Activated CD8-positive, alpha-beta memory T cell treated with anti-CD3 and anti-CD28 coated beads for 36 hours (primary cell): ENCODE results near the gene SPI1. TPM values are rescaled to one million over a fixed set of nuclear protein-coding genes. Genes with fewer than 3 reads are reported as not detected.
"Not testable (repeated sequence)": the region's sequence is repeated elsewhere in the genome, so short reads cannot be mapped to it uniquely, and the experiment has no call there.

Experiments
- CTCF ChIA-PET: fragments of 350-600 bp; sonication (Branson Sonifier 250); formaldehyde crosslinking; loops from one replicate; lab custom pipeline; 2021; ENCODE audit warnings: antibody characterized with exemption; lab: Charles Lee
- POLR2A ChIA-PET: fragments of 350-600 bp; sonication (Branson Sonifier 250); formaldehyde crosslinking; loops from one replicate; lab custom pipeline; 2021; ENCODE audit warnings: antibody characterized with exemption; lab: Charles Lee
- total RNA-seq, 2 experiments: library from RNA; stranded (reverse); gene quantifications; one replicate each; pipeline ENCODE4 v1.2.3, GENCODE V29; 2021

Gene SPI1
- total RNA-seq, 2 experiments from 2014 or later = not detected

DNA sequence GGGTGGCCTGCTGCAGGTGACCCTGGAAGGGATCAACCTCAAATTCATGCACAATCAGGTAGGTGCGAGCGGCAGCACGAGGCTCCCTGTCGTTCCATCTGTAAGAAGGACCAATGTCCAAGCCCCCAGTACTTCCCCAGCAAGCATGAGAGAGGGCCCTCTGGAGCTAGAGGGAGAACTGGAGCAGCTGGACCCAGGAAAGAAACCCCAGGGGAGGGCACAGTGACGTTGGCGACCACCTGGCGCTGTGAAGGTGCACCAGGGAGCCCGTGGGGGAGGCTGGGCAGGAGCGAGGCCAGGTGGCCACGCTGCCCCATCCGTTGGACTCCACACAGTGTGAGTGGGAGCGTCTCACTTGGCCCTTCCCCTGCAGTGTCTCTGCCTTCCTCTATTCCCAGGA is 53.8 kb downstream of the SPI1 start:
- ChIA-PET CTCF (no interaction called here), POLR2A (no interaction called here)

DNA sequence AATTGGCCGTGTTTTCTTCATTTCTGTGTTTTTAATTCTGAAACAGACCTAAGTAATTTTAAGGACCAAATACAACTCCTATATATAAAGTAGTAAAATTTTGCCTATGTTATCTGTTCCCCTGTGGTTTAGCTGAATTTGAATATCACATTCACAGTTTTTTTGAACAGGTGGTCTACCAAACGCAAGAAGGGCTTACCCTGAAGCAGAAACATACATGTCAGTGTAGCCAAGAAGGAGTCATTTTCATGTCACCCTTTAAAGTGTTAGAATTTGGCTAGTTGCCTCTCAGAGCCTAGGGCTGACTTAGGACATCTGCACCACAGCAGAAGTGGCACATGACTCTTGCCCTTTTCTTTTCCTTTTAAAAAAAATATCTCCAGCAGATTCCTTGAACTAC is 60.2 kb downstream of the SPI1 start:
- CTCF ChIA-PET = no interaction called here
- POLR2A ChIA-PET = no interaction called here

DNA sequence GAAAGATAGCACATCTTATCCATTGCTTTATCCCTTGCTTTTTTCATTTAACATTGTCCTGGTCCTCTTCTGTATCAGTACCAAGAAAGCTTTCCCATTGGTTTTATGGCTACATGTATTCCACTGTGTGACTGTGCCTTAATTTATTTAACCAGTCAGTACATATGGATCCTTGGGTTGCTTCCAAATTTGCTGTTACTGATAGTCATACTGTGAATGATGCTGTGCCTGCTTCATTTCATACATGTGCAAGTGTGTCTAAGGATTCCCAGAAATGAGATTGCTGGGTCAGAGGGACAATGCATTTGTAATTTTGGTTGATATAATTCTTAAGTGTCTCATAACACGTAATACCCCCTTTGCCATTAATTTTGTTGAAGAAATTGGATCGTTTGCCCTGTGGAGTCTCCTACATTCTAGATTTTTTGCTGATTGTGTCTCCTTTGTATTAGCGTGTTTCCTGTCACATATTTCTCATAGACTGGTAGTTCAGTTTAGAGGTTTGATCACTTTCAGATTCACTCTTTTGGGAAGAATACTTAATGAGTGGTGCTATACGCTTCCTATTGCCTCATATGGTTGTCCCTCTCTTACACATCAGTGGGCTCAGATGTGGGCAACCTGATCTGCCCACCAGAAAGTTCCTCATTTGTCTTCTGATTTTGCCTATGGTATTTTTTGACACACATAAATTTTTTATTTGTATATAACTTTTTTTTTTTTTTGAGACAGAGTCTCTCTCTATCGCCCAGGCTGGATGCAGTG is 61.1 kb downstream of the SPI1 start:
- ChIA-PET POLR2A (no interaction called here), CTCF (no interaction called here)

DNA sequence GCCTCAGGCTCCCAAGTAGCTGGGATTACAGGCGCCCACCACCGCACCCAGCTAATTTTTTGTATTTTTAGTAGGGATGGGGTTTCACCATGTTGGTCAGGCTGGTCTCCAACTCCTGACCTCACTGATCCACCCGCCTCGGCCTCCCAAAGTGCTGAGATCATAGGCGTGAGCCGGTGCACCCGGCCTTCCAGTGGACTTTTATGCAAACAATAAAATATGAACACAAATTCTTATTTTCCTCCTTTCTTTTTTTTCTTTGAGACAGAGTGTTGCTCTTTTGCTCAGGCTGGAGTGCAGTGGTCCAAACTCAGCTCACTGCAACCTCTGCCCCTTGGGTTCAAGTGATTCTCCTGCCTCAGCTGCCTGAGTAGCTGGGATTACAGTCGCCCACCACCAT is 61.8 kb downstream of the SPI1 start:
- CTCF ChIA-PET = interaction anchor here (0.7 kb wide), 1 partner anchor 102 kb away, joined by 4 read pairs; no protein-coding TSS in a partner anchor
- POLR2A ChIA-PET = not testable (repeated sequence)

DNA sequence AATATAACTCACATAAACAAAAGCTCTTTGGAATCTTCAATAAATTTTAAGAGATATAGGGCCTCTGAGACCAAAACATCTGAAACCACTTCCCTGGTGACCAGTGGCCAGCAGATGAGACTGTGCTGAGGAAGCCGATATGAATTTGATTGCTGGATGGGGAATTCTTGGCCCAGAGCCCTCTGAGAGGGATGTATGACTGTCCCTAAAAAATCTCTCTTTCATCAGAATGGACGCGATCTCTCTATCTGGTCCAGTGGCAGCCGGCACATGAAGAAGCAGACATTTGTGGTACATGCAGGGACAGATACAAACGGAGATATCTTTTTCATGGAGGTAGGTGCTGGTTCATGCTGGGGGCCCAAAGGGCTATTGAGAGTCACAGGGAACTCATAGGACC is 63.4 kb downstream of the SPI1 start:
- POLR2A ChIA-PET = no interaction called here
- CTCF ChIA-PET = no interaction called here

DNA sequence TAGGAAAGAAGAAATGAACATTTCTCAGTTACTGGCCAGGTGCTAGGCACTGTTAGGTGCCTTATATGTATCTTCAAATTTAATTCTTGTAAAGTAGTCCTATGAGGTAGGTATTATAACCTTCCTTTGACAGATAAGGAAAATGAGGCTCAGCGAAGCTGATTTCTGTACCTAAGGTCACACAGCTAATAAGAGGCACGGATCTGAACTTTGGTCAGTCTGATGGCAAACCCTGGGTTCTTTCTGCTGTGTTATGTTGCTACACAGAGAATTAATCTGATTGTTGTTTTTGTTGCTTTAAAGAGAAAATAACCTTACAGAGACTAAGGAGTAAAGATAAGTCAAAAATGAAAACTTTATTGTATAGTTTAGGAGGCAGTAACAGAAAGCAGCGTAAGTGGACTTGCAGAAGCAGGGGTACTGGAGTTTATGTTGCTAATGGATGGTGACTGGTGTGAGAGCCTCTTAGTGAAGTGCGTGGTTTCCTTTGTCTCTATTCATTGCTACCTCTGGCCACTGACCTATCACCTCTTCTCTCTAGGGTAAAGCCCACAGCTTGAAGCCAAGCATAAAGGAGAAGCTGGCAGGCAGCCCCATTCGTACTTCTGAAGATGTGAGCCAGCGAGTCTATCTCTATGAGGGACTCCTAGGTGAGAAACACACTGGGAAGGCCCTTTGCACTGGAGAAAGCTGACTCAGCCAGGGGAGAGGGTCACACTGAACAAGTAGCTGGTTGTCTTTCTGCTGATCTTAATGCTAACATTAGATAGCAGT is 70.1 kb downstream of the SPI1 start:
- ChIA-PET POLR2A (no interaction called here), CTCF (no interaction called here)

DNA sequence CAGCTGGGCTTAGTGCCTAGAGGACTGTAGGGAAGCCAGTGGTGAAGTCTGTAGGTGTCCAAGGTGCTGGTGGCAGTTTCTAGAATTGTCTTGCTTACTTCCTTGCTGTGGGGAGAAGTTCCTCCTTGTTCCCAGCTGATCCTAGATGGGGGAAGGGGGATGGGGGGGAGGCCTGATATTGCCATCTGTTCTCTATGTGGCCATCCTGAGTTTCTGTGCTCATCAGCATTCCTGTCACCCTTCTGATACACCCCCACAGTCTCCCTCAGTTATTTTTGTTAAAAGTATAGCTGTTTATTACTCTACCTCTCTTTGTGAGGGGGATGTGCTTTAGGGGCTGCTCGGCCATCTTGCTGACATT is 71.9 kb downstream of the SPI1 start:
- CTCF ChIA-PET = no interaction called here
- POLR2A ChIA-PET = no interaction called here

DNA sequence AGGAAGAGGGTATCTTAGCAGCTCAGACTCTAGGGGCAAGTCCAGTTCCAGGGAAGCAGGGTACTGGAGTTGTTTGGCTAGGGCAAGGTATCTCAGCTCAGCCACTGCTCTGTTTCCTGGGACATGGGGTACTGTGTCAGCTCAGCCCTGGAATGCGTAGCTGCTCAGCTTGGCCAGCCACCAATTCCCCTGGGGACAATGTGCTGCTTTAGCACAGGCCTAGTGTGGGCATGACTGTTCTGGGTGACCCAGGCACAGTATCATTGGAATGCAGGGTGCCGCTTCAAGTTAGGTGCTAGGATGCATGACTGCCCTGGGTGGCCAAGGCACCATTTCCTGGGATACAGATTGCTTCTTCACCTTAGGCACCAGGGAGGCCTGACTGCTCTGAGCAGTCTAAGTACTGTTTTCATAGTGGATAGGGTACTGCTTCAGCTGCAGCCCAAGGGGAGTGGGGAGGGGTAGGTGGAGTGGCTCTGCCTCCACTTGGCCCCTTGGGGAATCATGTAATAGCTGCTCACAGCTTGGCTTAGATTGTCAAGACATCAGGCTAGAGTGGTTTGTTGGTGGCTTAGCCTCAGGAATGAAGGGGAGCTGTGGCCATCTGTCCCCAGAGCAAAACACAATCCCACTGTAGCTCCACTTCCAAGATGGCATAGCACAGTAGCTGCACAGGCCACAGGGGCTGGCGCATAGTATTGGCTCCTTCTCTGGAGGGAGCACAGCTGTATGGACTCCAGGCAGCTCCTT is 72.4 kb downstream of the SPI1 start:
- ChIA-PET POLR2A (no interaction called here), CTCF (interaction anchor here (0.5 to 1.0 kb wide), 2 partner anchors 68 to 310 kb away, joined by 3 to 4 read pairs; no protein-coding TSS in a partner anchor)

Other genes starting within 250 kb of the SPI1 start
- 10 to 100 TPM; 88.7 to 93.5 TPM for gene ARFGAP2, start 201.7 kb downstream of the SPI1 start, total RNA-seq
- 1 to 10 TPM; 7.9 to 9.9 TPM for gene PACSIN3, start 192.1 kb downstream of the SPI1 start, total RNA-seq
- gene DDB2, start 163.6 kb downstream of the SPI1 start, total RNA-seq = 100 to 1,000 TPM; 138 to 144 TPM
- 10 to 100 TPM; 19.3 to 21.5 TPM for gene ACP2, start 129.7 kb downstream of the SPI1 start, total RNA-seq
- gene NR1H3, start 120.6 kb downstream of the SPI1 start, total RNA-seq = 10 to 100 TPM; 10.1 to 11.2 TPM
- 10 to 100 TPM; 56.1 to 58.1 TPM for gene MADD, start 108.4 kb downstream of the SPI1 start, total RNA-seq
- not detected for gene MYBPC3, start 25.8 kb downstream of the SPI1 start, total RNA-seq
- 10 to 100 TPM; 17.3 to 19.2 TPM for gene SLC39A13, start 30.0 kb upstream of the SPI1 start, total RNA-seq
- gene PSMC3, start 47.9 kb upstream of the SPI1 start, total RNA-seq = 100 to 1,000 TPM; 188 to 202 TPM
- gene RAPSN, start 70.6 kb upstream of the SPI1 start, total RNA-seq = under 1 TPM in 1 of 2 experiments, not detected in 1; 0.27 TPM
- 100 to 1,000 TPM; 145 to 148 TPM for gene CELF1, start 174.6 kb upstream of the SPI1 start, total RNA-seq
- gene PTPMT1, start 187.1 kb upstream of the SPI1 start, total RNA-seq = 10 to 100 TPM; 55.5 to 58.9 TPM
- gene KBTBD4, start 200.4 kb upstream of the SPI1 start, total RNA-seq = 10 to 100 TPM; 19.5 to 20.3 TPM
- gene NDUFS3, start 200.5 kb upstream of the SPI1 start, total RNA-seq = 100 to 1,000 TPM; 145 to 149 TPM
- under 1 TPM in 1 of 2 experiments, not detected in 1; 0.15 TPM for gene FAM180B, start 208.1 kb upstream of the SPI1 start, total RNA-seq
- gene C1QTNF4, start 215.9 kb upstream of the SPI1 start, total RNA-seq = not detected